AG04450 (cell line): ENCODE measurements around the gene INSIG2. TPM values are rescaled to one million over a fixed set of nuclear protein-coding genes. Genes with fewer than 3 reads are reported as not detected.

Source experiments
- CTCF ChIA-PET: fragments of 300-600, 350-600 bp; formaldehyde crosslinking; extraction: SDS; loops from one replicate; lab custom pipeline; 2022; ENCODE audit warnings: antibody characterized with exemption, inconsistent platforms; lab: Charles Lee
- POLR2A ChIA-PET: fragments of 350-600 bp; formaldehyde crosslinking; extraction: SDS; loops from one replicate; lab custom pipeline; 2021; ENCODE audit warnings: antibody characterized with exemption, inconsistent platforms; lab: Yijun Ruan, JAX
- DNase-seq: peaks from one replicate; pipeline ENCODE4 v3.0.0-alpha.2; 2011; ENCODE audit warnings: low read depth, low spot score
- H3K27ac ChIP-seq: one replicate; pipeline ENCODE4 v1.5.1; 2012; ENCODE audit warnings: low read depth, low read length, control low read depth
- H3K27me3 ChIP-seq: one replicate; pipeline ENCODE4 v1.6.0; 2012; ENCODE audit warnings: low read length; ENCODE audit not compliant: control insufficient read depth, insufficient read depth
- H3K4me3 ChIP-seq: 2 replicates; pipeline ENCODE4 v1.5.1; 2011; ENCODE audit warnings: mild to moderate bottlenecking, low read depth, low read length, control low read depth
- H3K9me3 ChIP-seq: 2 replicates; pipeline ENCODE4 v1.5.1; 2012; ENCODE audit warnings: low read length; ENCODE audit not compliant: control insufficient read depth, insufficient read depth
- polyA plus RNA-seq: library from polyadenylated mRNA; depleted of rRNA; stranded (reverse); fragments of >200 nt; gene quantifications from 2 replicates; pipeline ENCODE4 v1.2.3, GENCODE V29; 2011; rRNA removed
- TF ChIP-seq, protein P1 (sequence below): IDR thresholded peaks from 2 replicates; pipeline ENCODE4 v1.5.1; 2011; ENCODE audit warnings: low read depth, low read length, control low read depth, inconsistent platforms

The INSIG2 gene
- polyA plus RNA-seq, 1 experiment, result 19.3 TPM

DNA sequence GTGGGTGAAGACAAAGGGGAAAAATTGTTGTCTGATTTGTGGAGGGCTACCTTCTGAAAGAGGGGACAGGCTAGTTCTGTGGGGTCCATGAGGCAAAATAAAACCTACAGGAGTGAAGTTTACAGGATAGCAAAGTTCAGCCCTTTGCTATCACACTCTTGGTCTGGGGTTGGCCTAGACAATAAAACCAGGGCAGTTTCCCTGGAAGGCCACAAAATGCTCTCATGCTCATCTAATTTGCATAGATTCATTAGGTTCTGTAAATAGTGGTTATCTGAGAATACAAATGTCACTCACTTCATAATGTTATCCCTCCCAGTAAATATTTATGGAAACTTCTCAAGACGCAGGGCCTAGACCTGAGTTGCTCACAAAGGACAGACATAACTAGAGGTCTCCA is 63.6 kb downstream of the INSIG2 start:
- TF ChIP-seq, protein P1, sequence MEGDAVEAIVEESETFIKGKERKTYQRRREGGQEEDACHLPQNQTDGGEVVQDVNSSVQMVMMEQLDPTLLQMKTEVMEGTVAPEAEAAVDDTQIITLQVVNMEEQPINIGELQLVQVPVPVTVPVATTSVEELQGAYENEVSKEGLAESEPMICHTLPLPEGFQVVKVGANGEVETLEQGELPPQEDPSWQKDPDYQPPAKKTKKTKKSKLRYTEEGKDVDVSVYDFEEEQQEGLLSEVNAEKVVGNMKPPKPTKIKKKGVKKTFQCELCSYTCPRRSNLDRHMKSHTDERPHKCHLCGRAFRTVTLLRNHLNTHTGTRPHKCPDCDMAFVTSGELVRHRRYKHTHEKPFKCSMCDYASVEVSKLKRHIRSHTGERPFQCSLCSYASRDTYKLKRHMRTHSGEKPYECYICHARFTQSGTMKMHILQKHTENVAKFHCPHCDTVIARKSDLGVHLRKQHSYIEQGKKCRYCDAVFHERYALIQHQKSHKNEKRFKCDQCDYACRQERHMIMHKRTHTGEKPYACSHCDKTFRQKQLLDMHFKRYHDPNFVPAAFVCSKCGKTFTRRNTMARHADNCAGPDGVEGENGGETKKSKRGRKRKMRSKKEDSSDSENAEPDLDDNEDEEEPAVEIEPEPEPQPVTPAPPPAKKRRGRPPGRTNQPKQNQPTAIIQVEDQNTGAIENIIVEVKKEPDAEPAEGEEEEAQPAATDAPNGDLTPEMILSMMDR, result no peak
- H3K9me3 ChIP-seq, result no peaks in the 10 kb centered on the region
- POLR2A ChIA-PET, result no interaction called here
- H3K4me3 ChIP-seq, result no peak overlapping the region
- H3K27ac ChIP-seq, result no peak overlapping the region
- CTCF ChIA-PET, result no interaction called here
- no peak for DNase-seq
- H3K27me3 ChIP-seq, result no peaks in the 10 kb centered on the region

DNA sequence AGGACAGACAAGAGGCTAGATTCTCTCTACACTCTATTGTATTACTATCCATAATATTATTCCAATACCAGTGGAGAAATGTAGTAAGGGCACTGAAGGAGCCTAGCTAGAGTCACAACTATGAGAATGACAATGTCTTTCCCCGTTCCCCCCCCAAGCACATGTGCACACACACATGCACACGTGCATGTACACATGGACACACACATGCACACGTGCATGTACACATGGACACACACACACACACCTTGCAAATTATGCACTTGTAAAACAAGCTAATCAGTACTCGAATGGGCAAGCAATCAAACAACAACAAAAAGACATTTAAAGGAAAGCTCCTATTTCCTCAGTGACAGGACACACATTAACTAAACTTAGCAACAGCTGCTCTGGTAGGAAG is 65.2 kb downstream of the INSIG2 start:
- Histone ChIP-seq H3K4me3 (no peak overlapping the region), H3K27me3 (no peaks in the 10 kb centered on the region), H3K27ac (no peak overlapping the region), H3K9me3 (no peaks in the 10 kb centered on the region)
- POLR2A ChIA-PET, result no interaction called here
- no peak for DNase-seq
- TF ChIP-seq, protein P1, result no peak
- CTCF ChIA-PET, result interaction anchor here (1.0 kb wide), 1 partner anchor 13 kb away, joined by 3 read pairs; no protein-coding TSS in a partner anchor

DNA sequence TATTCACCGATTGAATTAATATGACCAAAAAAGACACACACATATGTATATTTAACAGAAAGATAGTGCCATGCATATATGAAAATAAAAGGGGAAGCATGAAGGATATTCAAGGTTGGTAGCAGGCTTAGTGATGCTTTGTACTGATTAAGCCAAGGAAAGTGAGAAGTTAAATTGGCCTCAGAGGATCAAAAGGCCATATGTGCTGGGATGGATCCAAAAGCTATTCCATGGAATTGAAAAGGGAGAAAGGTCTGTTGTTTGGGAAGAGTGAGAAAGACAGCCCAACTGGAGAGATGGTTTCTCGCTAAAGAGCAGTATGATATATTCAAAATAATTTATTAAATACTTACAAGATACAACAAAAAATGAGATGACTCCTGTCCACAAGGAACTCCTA is 65.9 kb downstream of the INSIG2 start:
- ChIA-PET POLR2A (no interaction called here), CTCF (no interaction called here)
- TF ChIP-seq, protein P1, result no peak

More for the DNA sequence above, 65.9 kb downstream of the INSIG2 start:
- no peaks in the 10 kb centered on the region for H3K27me3 ChIP-seq
- no peak for DNase-seq
- no peak overlapping the region for H3K27ac ChIP-seq
- H3K9me3 ChIP-seq, result no peaks in the 10 kb centered on the region
- H3K4me3 ChIP-seq, result no peak overlapping the region

Other genes with a start within 250 kb of the INSIG2 start
- gene CCDC93, start 74.4 kb upstream of the INSIG2 start, polyA plus RNA-seq, result 17.7 and 19.9 TPM in 2 replicates